GM18511 (cell line): ENCODE measurements around the gene ITGAE.
"Not testable (repeated sequence)": the region's sequence is repeated elsewhere in the genome, so short reads cannot be mapped to it uniquely, and the experiment has no call there.

Experiments
- ATAC-seq: cut with Tn5 transposase; IDR thresholded peaks from one replicate; pipeline ENCODE4 v1.9.1; 2021; ENCODE audit warnings: mild to moderate bottlenecking, moderate library complexity; ENCODE audit not compliant: unreplicated experiment

Gene ITGAE

GRCh38 chr17:3735515-3735914, 65.5 kb downstream of the ITGAE start:
- no peak for ATAC-seq

- not testable (repeated sequence) for ATAC-seq
Observed at GRCh38 chr17:3734911-3735276, 66.1 kb downstream of the ITGAE start.

GRCh38 chr17:3732210-3732621, 68.8 kb downstream of the ITGAE start:
- ATAC-seq = no peak

GRCh38 chr17:3730881-3731429, 70.0 kb downstream of the ITGAE start:
- no peak for ATAC-seq

- no peak for ATAC-seq
Observed at GRCh38 chr17:3729881-3730280, 71.1 kb downstream of the ITGAE start.

- ATAC-seq = not testable (repeated sequence)
Observed at GRCh38 chr17:3728099-3728498, 72.9 kb downstream of the ITGAE start.

GRCh38 chr17:3727041-3727440, 73.9 kb downstream of the ITGAE start:
- no peak for ATAC-seq

GRCh38 chr17:3724378-3725077, 76.5 kb downstream of the ITGAE start:
- no peak for ATAC-seq

- peak; percentile 86 for ATAC-seq
Observed at GRCh38 chr17:3723556-3724377, 77.2 kb downstream of the ITGAE start, which contains the start of gene HASPIN. TSS of gene HASPIN (plus strand) at chr17:3723903. CDS start at chr17:3723936, 33 bp downstream.

GRCh38 chr17:3723188-3723555, 77.8 kb downstream of the ITGAE start:
- ATAC-seq = no peak

GRCh38 chr17:3722716-3723115, 78.3 kb downstream of the ITGAE start:
- ATAC-seq = no peak

- no peak for ATAC-seq
Observed at GRCh38 chr17:3719265-3719664, 81.7 kb downstream of the ITGAE start.

- ATAC-seq = no peak
Observed at GRCh38 chr17:3718201-3718600, 82.8 kb downstream of the ITGAE start.

GRCh38 chr17:3715296-3715695, 85.7 kb downstream of the ITGAE start:
- no peak for ATAC-seq

- no peak for ATAC-seq
Observed at GRCh38 chr17:3712811-3713463, 88.1 kb downstream of the ITGAE start.

- ATAC-seq = peak; percentile 90
Observed at GRCh38 chr17:3710951-3711383, 90.0 kb downstream of the ITGAE start.

GRCh38 chr17:3708366-3708765, 92.6 kb downstream of the ITGAE start:
- ATAC-seq = no peak

- not testable (repeated sequence) for ATAC-seq
Observed at GRCh38 chr17:3705718-3705984, 95.3 kb downstream of the ITGAE start.

- ATAC-seq = no peak
Observed at GRCh38 chr17:3704931-3705717, 95.9 kb downstream of the ITGAE start.

- not testable (repeated sequence) for ATAC-seq
Observed at GRCh38 chr17:3702041-3702539, 98.9 kb downstream of the ITGAE start.

GRCh38 chr17:3699951-3700350, 101.0 kb downstream of the ITGAE start:
- ATAC-seq = no peak
